ENCODE measurements around the gene ALDH16A1.

ALDH16A1 gene

DNA sequence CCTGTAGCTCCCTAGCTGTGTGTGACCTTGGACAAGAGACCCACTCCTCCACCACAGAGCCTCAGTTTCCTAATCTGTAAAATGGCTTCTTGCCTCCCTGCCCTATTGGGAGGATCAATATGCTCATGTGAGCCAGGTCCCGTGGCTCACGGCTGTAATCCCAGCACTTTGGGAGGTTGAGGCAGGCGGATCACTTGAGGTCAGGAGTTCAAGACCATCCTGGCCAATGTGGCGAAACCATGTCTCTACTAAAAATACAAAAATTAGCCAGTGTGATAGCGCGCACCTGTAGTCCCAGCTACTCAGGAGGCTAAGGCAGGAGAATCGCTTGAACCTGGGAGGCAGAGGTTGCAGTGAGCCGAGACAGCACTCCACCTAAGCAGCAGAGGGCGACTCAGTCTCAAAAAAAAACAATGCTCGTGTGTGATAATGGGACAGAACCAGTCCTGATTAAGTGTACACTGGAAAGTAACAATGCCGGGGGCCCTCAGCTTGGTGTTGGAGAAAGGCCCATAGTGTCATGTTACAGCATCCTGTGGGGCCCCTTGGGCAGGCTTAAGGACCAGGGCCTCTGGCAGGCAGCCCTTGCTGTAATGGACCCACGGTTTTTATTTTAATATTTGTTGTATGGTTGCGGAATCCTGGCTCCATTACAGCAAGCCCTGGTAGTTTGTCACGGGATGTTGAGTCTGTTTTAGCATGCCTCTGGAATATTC is 50.0 kb downstream of the ALDH16A1 start:
- peak in 1 of 2 donors; percentile 16 for ATAC-seq (replicated peaks)
- H3K9me3 Mint-ChIP-seq: no peaks in the 10 kb centered on the region
- H3K27ac Mint-ChIP-seq: peak overlapping the region; percentile 37
- no peak for DNase-seq
- H3K27me3 Mint-ChIP-seq: no peaks in the 10 kb centered on the region
- H3K4me3 Mint-ChIP-seq: no peak overlapping the region
- H3K4me1 Mint-ChIP-seq: peaks cover 33 to 36% of the 10 kb centered on the region in 2 donors
- peaks cover 23 to 24% of the 10 kb centered on the region in 2 donors for H3K36me3 Mint-ChIP-seq

- Mint-ChIP-seq H3K4me3 (no peak overlapping the region), H3K9me3 (no peaks in the 10 kb centered on the region), H3K27me3 (no peaks in the 10 kb centered on the region), H3K36me3 (peaks cover 19 to 20% of the 10 kb centered on the region in 2 donors), H3K27ac (no peak overlapping the region), H3K4me1 (peaks cover 32% of the 10 kb centered on the region in 2 donors)
- no peak for ATAC-seq (replicated peaks)
- DNase-seq: no peak
These were observed 50.5 kb downstream of the ALDH16A1 start for GRCh38 chr19:49503582-49503962.

DNA sequence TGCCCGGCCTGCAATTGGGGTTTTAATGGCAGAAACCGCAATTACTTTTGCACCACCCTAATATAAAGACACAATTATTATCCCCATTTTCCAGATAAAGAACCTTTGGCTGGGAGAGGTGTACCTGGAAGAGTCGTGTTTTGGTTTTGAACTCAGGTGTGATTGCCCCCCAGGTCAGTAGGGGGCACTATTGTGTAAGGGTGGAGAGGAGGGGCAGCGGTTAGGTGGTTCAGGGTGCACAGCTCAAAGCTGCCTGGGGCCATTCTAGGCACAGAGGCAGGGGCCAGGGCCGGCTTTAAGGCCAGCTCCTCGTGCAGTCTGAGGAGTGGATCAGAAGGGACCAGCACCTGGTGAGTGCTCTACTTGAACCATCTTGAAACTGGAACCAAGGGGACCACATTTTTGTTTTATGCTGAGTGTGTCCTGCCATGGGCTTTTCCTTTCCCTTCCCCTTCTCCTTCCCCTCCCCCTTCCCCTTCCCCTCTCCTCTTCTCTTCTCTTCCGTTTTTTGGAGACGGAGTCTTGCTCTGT is 53.6 kb downstream of the ALDH16A1 start:
- peak; percentile 73 to 86 for ATAC-seq (replicated peaks)
- Mint-ChIP-seq H3K9me3 (no peaks in the 10 kb centered on the region), H3K4me1 (peaks cover 10 to 13% of the 10 kb centered on the region in 2 donors), H3K27ac (no peak overlapping the region), H3K36me3 (no peaks in the 10 kb centered on the region), H3K27me3 (no peaks in the 10 kb centered on the region), H3K4me3 (no peak overlapping the region)
- DNase-seq: no peak

DNA sequence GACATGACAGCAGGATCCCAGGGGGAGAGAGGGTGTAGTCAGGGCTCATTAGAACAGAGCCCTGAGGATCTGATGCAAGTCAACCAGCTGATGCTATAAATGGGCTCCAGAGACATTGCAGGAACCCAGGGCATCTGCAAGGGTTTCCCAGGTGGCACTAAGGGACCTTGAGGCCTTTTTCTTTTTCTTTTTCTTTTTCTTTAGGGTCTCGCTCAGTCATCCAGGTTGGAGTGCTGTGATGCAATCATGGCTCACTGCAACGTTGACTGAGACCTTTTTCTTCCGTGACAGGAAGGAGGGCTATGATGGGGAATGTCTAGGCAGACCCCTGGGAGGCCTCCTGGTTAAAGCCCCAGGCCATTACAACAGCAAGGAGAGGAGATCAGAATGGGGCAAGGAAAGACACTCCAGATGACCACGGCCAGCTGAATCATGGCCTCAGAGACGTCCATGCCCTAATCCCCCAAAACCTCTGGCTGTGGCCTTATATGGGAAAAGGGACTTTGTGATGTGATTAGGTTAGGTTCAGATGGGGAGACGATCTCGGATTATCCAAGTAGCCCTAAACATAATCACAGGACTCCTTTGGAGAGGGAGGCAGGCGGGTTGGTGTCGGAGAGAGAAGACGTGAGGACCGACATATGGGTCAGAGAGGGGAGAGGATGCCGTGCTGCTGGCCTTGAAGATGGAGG is 54.9 kb downstream of the ALDH16A1 start:
- Mint-ChIP-seq H3K27me3 (no peaks in the 10 kb centered on the region), H3K4me1 (peaks cover 16 to 24% of the 10 kb centered on the region in 2 donors), H3K36me3 (no peaks in the 10 kb centered on the region), H3K9me3 (no peaks in the 10 kb centered on the region), H3K4me3 (no peak overlapping the region), H3K27ac (no peak overlapping the region)
- ATAC-seq (replicated peaks): no peak
- DNase-seq: no peak

GRCh38 chr19:49512970-49513745 is 60.1 kb downstream of the ALDH16A1 start:
- no peaks in the 10 kb centered on the region for H3K36me3 Mint-ChIP-seq
- no peaks in the 10 kb centered on the region for H3K9me3 Mint-ChIP-seq
- peak overlapping the region; percentile 86 for H3K27ac Mint-ChIP-seq
- H3K4me3 Mint-ChIP-seq: peak overlapping the region; percentile 85 to 92
- peak; percentile 57 to 67 for ATAC-seq (replicated peaks)
- H3K4me1 Mint-ChIP-seq: peaks cover 29 to 44% of the 10 kb centered on the region in 2 donors
- H3K27me3 Mint-ChIP-seq: no peaks in the 10 kb centered on the region
- DNase-seq: no peak

GRCh38 chr19:49513746-49514118 is 60.7 kb downstream of the ALDH16A1 start:
- peaks cover 29 to 44% of the 10 kb centered on the region in 2 donors for H3K4me1 Mint-ChIP-seq
- no peak for ATAC-seq (replicated peaks)
- no peaks in the 10 kb centered on the region for H3K36me3 Mint-ChIP-seq
- no peaks in the 10 kb centered on the region for H3K9me3 Mint-ChIP-seq
- DNase-seq: no peak
- H3K27me3 Mint-ChIP-seq: no peaks in the 10 kb centered on the region
- H3K4me3 Mint-ChIP-seq: peak overlapping the region; percentile 85 to 92
- H3K27ac Mint-ChIP-seq: peak overlapping the region; percentile 86

DNA sequence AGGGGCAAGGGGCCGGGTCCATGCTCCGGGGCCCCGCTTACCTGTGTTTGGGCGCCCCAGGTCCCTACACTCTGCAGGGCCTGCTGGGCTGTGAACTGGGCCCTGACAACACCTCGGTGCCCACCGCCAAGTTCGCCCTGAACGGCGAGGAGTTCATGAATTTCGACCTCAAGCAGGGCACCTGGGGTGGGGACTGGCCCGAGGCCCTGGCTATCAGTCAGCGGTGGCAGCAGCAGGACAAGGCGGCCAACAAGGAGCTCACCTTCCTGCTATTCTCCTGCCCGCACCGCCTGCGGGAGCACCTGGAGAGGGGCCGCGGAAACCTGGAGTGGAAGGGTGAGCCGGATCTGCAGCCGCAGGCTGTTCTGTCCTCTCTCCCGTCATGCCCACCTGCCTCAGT is 61.1 kb downstream of the ALDH16A1 start:
- ATAC-seq (replicated peaks) (no peak), DNase-seq (no peak)
- Mint-ChIP-seq H3K4me1 (peaks cover 29 to 44% of the 10 kb centered on the region in 2 donors), H3K27me3 (no peaks in the 10 kb centered on the region), H3K27ac (no peak overlapping the region), H3K4me3 (peak overlapping the region in 1 of 2 donors; percentile 92), H3K9me3 (no peaks in the 10 kb centered on the region), H3K36me3 (no peaks in the 10 kb centered on the region)

- Mint-ChIP-seq H3K27ac (peak overlapping the region; percentile 6), H3K27me3 (no peaks in the 10 kb centered on the region), H3K4me1 (peaks cover 29 to 44% of the 10 kb centered on the region in 2 donors), H3K36me3 (no peaks in the 10 kb centered on the region), H3K4me3 (peak overlapping the region in 1 of 2 donors; percentile 47), H3K9me3 (no peaks in the 10 kb centered on the region)
- DNase-seq (no peak), ATAC-seq (replicated peaks) (peak; percentile 71 to 79)
These were observed 62.7 kb downstream of the ALDH16A1 start for GRCh38 chr19:49515767-49516166.

DNA sequence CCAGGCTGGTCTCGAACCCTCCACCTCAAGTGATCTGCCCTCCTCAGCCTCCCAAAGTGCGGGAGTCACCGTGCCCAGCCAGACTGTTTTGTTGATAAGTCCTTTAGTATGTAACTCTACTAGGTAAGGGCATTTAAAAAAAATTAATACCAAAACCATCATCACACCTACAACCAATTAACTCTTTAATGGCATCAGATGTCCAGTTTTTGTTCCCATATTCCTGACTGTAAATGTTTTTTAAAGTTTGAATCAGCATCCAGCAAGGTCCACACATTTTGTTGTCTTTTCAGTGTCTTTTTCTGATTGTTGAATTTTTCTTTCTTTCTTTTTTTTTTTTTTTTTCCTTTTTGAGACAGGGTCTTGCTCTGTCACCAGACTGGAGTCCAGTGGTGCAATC is 65.0 kb downstream of the ALDH16A1 start:
- Mint-ChIP-seq H3K27ac (no peak overlapping the region), H3K36me3 (no peaks in the 10 kb centered on the region), H3K27me3 (no peaks in the 10 kb centered on the region), H3K9me3 (no peaks in the 10 kb centered on the region), H3K4me3 (no peak overlapping the region), H3K4me1 (peaks cover 17 to 26% of the 10 kb centered on the region in 2 donors)
- ATAC-seq (replicated peaks): no peak
- DNase-seq: no peak
